Measurements from ENCODE around the gene COL7A1. TPM values are rescaled to one million over a fixed set of nuclear protein-coding genes. Genes with fewer than 3 reads are reported as not detected.

The COL7A1 gene
- total and polyA plus RNA-seq, 2 of the 13 experiments (the other 11 are each of a cell fraction or from before 2014, with no cell fraction given): 2.7 to 11.7 TPM

- TF ChIP-seq PRDM10 (CRISPR knock-in tag; IDR thresholded peaks at IDR 0.05; ENCODE audit: low read depth): no peak
These were observed 36.7 kb upstream of the COL7A1 start (continued) for GRCh38 chr3:48631516-48632448.

GRCh38 chr3:48630833-48631232, 35.7 kb upstream of the COL7A1 start:
- H4K20me1 ChIP-seq (ENCODE audit: insufficient read depth, low read length): no peaks in the 10 kb centered on the region
- H3K4me3 ChIP-seq (replicated peaks in 1 of 3; ENCODE audit: insufficient read depth in 1 of 3, low read depth in 2 of 3, low read length in 3 of 3): no peak overlapping the region
- H3K27ac ChIP-seq (ENCODE audit: extremely low read length, insufficient read depth, low read length): no peak overlapping the region
- intact Hi-C loops (cut with micrococcal nuclease; ENCODE audit: unreplicated experiment): no loop called here
- TF ChIP-seq ZEB1 (IDR thresholded peaks at IDR 0.05; ENCODE audit: insufficient replicate concordance, low read depth) (no peak), TEAD3 (CRISPR knock-in tag; optimal IDR thresholded peaks at IDR 0.05; ENCODE audit: borderline replicate concordance) (no peak), BCL6 (CRISPR knock-in tag; IDR thresholded peaks at IDR 0.05) (no peak), MNT (IDR thresholded peaks at IDR 0.05) (no peak), ZNF609 (CRISPR knock-in tag; IDR thresholded peaks at IDR 0.05; ENCODE audit: borderline replicate concordance) (no peak), NFYB (CRISPR knock-in tag; IDR thresholded peaks at IDR 0.05) (no peak), CCAR2 (optimal IDR thresholded peaks at IDR 0.05; ENCODE audit: low read depth, low read length) (no peak)
- FAIRE-seq (no peak), DNase-seq (ENCODE audit: low spot score) (no peak), ATAC-seq (no peak)
- H3K9ac ChIP-seq (ENCODE audit: insufficient read depth, low read depth, low read length): no peak overlapping the region
- H3K36me3 ChIP-seq (replicated peaks in 1 of 2; ENCODE audit: control insufficient read depth in 1 of 2, insufficient read depth in 2 of 2, low read length in 2 of 2): peaks cover 27 to 79% of the 10 kb centered on the region in 2 experiments
- CTCF ChIA-PET (ENCODE audit: low intra/inter-chr PET ratio, low total read pairs): no interaction called here
- WGBS (ENCODE audit: low lambda C conversion rate): 98% methylated on average over 12 of the region's 12 CpGs
- H2AFZ ChIP-seq (ENCODE audit: low read length): no peak overlapping the region
- no peaks in the 10 kb centered on the region for H3K9me3 ChIP-seq (ENCODE audit: low read length)
- H3K27me3 ChIP-seq (ENCODE audit: control insufficient read depth in 1 of 2, insufficient read depth in 2 of 2, low read length in 2 of 2): no peaks in the 10 kb centered on the region; a peak in 1 of 5 replicates
- BruUV-seq (replicated peaks): no TSS peak
- H3K79me2 ChIP-seq (ENCODE audit: insufficient read depth, low read length): peaks cover 35% of the 10 kb centered on the region
- POLR2A ChIA-PET: no interaction called here
- in situ Hi-C loops (cut with HindIII; ENCODE audit: extremely low pct_ligation_motif_present, low pct_unique_long_range_greater_than_20kb): no loop called here
- peaks cover 50% of the 10 kb centered on the region for H3K4me1 ChIP-seq (ENCODE audit: insufficient read depth, low read length)
- no peak overlapping the region for H3K4me2 ChIP-seq (ENCODE audit: low read depth, low read length)

Measured in HepG2 (cell line).